SK-MEL-5 (cell line): ENCODE results near the gene WDFY2. TPM values are rescaled to one million over a fixed set of nuclear protein-coding genes. Genes with fewer than 3 reads are reported as not detected.

ENCODE experiments used
- DNase-seq: peaks from one replicate; pipeline ENCODE4 v3.0.0-alpha.2; 2016; ENCODE audit warnings: low read depth, low spot score
- in situ Hi-C: cut with HindIII; loops from 2 replicates; pipeline ENCODE4 v1.10.0; 2016; ENCODE audit warnings: low sequenced_read_pairs, high pct_unique_total_duplicates, low pct_unique_long_range_greater_than_20kb
- small RNA-seq, 2 experiments: library from RNA; depleted of rRNA; stranded (forward); fragments of <200 nt; gene quantifications; one replicate each; pipeline ENCODE3, GENCODE V24; 2014
- total RNA-seq: library from RNA; depleted of rRNA; stranded (reverse); fragments of >200 nt; shearing (Covaris generic); gene quantifications from 2 replicates; pipeline ENCODE4 v1.2.3, GENCODE V29; 2014; rRNA removed

The WDFY2 gene
- total RNA-seq, 1 experiment from 2014 or later, result 1.9 TPM

DNA sequence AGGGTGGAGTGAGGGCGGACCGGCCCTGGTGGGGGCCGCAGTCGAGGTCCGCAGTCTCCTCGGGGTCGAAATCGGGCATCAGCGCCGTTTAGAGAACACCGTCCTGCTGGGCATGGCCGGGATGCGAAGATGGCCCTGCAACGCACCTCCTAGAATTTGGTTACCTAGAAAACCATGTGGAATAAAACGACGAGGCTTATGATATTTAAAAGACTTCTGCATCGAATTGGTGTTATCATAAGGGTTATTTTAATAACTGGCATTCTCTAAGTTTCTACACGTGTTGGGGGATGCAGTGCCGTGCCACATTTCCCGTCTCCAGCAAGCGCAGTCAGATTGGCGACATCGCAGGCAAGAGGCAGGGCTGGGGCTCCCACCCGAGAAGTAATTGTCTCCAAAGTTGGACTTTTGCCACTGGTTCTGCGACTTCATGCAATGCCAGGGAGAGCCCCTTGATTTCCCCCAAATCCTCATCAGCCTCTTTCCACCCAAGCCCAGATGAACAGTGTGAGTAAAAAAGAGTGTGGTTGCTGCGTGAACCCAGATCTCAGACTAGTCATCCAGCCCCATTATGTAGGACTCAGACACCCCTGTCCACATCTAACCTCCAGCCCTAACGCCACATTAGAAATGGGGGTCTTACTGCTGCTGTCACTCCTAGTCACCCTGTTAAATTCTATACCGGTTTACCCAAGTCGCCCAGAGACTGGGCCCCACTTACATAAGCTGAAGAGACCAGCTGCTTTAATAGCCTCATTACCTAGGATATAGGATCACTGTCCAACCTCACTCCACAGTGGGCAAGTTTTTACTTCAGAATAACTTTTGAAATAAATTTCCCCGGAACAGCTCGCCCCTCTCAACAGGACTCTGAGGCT is 220.3 kb downstream of the WDFY2 start:
- no peak for DNase-seq
- in situ Hi-C loops, result no loop called here

DNA sequence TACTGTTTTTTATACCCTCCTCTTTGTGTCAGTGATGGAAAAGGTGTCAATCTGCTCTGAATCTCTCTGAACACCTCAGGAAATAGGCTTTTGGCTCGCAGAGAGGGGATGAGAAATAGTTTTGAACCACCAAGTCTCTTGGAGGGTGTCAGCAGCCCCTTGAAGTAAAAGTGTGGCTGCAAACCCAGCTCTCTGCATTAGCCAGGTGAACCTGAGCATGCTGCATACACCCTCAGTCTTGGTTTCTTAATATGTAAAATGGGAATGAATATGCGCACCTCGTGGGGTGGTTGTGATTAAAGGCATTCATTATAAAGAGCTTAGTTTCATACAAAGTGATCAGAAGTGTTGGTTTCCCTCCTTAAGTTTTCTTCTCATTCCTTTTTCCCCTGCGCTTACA is 221.1 kb downstream of the WDFY2 start:
- in situ Hi-C loops, result no loop called here
- no peak for DNase-seq

DNA sequence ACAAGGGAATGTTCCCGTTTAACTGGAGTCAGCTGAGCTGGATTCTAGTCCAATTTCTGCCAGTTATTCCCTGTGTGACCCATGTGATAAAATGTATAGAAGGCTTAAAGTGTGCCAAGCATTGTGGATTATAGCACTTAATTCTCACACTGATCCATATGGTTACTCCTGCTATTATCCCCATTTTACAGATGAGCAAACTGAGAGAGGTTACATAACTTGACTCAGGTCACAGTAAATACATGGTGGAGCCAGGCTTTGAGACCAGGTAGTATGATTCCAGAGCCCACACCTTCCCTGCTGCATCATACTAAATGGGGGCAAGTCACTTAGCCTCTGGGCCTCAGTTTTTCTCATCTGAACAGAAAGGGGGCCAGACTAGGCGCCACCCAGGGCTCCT is 221.7 kb downstream of the WDFY2 start:
- DNase-seq, result no peak
- in situ Hi-C loops, result no loop called here

DNA sequence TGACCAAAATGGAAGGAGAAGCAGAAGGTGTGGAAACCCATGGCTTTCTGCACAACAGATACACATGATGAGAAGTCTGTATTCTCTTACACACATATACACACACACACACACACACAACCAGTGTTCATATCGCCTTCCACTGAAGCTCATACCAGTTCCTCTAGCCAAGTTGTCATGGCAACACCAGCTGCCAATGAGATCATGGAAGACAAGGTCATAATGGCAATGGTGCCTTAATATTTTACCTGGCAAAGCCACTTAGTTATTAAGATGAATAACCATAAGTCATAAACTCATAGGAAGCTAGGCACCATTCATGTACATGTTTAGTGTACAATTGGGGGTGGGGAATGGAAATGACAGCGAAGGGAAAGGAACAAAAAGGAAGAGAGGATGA is 222.3 kb downstream of the WDFY2 start:
- peak; percentile 44 for DNase-seq
- in situ Hi-C loops, result no loop called here

DNA sequence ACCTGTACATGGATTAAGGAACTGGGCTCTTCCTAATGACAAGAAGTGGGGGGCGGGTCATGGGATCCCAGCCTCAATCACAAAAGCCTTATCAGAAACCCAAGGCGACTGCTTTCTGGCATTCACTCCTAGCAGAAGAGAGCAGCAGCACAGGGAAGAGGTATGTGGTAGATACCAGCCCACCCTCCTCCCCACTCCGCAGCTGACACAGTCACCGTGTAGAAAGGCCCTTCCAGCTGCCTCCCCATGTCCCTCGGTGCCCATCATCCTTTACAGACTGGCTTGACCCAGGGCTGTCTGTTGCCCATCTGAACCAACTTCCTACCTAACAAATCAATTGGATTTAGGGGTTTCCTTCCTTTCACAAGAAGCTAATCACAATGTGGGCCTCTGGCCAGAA is 222.8 kb downstream of the WDFY2 start:
- no peak for DNase-seq
- in situ Hi-C loops, result no loop called here

DNA sequence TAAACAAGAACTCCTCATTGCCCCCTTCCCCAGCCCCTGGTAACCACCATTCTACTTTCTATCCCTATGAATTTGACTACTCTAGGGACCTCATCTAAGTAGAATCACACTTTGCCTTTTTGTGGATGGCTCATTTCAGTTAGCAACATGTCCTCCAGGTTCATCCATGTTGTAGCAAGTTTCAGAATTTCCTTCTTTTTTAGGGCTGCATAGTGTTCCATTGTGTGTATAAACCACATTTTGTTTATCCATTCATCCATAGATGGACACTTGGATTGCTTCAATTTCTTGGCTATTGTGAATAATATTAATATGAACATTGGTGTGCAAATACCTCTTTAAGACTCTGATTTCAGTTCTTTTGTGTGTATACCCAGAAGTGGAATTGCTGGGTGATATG is 224.5 kb downstream of the WDFY2 start:
- in situ Hi-C loops, result no loop called here
- no peak for DNase-seq

DNA sequence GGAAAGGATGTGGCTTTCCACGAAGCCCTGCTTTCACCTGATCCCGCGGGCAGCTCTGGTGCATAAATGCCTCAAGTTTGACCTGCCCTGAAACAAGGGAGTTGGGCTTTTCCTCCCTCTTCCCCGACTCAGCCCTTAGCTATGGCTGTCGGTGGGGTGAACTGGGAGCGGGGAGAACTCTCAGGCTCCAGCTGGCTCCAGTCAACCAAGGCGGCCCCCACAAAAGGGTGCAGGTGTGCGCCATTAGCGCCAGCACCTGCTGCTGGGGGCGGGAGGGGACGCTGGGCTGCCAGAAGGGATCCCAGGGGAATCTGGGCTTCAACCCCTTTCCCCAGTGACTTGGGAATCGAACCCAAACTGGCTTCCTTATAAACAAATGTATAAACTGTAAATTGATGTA is 226.8 kb downstream of the WDFY2 start:
- in situ Hi-C loops, result no loop called here

DNA sequence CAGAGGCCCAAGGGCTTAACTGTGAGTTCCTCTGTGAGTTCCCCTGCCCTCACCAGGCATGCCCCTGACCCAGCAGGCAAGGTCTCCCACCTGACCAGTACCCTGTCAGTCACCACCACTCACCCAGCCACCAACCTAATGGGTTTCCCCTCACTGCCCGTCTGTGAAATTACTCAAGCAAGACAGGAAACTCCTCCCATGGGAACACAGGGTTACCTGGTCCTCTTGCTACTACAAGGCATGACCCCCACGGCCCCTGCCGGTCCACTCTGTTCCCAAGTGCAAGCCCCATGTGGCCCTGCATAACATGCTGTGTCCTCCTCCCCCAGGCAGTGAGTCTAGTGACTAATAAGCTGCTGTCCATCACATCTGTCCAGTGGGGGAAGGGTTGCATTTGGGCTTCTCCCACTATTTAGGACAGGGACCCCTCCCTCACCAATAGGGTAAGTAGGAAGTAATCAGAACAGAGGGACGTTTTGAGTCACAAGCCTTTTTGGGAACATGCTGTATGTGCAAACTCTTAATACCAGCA is 227.7 kb downstream of the WDFY2 start:
- in situ Hi-C loops, result no loop called here
- no peak for DNase-seq

More for the DNA sequence above, 226.8 kb downstream of the WDFY2 start:
- no peak for DNase-seq

DNA sequence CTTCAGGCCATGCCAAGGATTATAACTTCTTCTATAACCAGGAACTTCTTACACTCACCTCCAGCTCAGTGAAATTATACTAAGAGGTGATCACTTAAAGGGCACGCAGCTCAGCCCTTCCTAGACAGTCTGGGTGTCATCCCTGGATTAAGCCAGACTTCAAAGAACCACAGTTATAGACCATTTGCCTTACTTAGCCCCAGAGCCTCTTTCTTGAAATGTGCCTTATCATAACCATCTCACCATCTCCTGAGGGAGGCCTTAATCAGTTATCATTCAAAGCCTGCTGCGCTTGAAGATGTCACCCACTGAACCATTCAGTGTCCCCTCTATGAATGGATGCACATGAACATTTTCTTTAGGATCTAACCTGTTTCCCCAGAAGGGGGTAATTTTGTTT is 229.8 kb downstream of the WDFY2 start:
- DNase-seq, result no peak
- in situ Hi-C loops, result no loop called here

DNA sequence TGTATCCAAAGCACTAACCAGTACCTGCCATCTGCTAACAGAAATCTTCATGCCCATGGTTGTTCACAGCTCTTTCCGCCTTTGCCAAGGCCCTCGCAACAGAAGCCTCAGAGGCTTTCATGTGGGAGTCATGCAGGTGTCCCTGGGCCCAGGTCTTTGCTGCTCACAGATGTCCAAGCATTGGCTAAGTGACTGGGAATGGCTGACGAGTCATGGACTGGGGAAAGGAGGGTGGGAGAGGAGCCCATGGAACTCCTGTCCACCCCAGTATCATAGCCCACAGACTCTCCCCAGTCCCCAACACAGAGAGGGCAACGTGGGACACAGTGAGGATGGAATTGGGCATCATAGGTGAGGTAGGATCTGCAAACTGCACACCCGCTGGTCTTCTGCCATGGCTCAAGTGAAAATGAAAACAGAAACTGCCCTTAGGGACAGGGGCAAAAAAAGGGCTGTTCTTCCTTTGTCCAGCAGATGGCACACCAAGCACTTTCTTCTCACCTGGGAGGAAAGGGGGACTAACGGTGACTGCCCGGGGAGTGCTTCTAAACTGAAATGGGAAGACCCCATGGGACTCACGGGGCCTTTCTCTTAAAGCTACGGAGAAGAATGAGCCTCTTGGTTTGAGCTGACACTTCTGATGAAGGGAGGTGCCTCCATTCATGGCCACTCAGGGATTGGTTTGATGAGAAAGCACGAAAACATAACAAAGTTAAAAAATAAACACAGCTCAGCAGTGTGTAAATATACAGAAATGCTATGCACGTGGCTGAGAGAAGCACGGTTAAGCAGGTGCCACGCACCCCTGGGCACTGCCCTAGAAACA is 230.8 kb downstream of the WDFY2 start:
- in situ Hi-C loops, result no loop called here
- peak; percentile 88 for DNase-seq

DNA sequence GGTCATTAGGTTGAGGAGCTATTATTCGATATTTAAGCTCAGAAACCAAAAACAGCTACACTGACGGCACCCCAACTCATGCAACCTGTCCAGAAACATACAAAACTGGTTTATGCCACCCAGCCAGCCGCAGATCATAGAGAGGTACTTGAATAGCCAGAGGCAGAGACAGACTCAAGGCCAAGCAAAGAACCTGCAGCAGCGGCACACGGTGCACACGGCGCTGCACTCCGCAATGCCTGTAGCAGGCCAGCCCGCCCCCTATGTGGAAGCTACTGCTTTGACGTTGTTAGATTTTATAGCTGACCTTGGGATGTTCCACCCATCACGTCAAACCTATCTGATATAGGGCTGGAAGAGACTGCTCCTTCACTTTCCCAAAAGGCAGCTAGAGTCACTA is 231.6 kb downstream of the WDFY2 start:
- in situ Hi-C loops, result no loop called here
- no peak for DNase-seq

DNA sequence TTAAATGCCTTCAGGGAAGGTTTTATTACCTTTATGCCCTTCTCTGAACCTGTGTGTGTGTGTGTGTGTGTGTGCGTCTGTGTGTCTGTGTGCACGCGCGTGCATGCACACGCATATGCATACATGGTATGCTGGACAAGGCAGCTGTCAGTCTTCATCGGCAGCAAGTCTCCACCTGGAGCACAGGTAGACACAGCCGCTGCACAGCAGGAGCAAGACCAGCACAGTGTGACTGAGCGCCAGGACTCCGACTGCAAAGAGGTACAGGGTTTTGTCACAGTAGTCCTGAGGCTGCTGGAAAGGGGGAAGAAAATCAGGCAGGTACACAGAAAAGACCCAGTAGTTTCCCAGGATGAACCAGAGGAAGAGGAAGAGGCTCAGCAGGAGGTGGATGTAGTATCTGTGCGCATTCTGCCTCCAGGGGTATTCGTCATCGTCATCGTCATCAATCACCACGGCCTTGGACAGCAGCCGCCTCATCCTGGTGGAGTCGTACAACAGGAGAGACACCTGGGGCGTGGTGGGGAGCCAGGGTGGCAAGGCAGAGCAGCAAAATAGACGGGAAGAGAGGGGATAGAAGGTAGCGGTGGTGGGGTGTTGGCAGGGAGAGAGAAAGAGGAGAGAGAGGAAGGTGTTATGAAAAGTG is 232.5 kb downstream of the WDFY2 start:
- in situ Hi-C loops, result no loop called here
- no peak for DNase-seq

Small RNA genes within 50 kb of the gene (small RNA-seq; reads per million reads assigned to genes)
- gene MIR4703 (0 reads per million in 2 experiments), gene RN7SL413P (0 to 0.14 reads per million in 2 experiments), gene RNU6-65P (0 reads per million in 2 experiments), gene RNY1P6 (0 reads per million in 2 experiments)

Other genes with a start within 250 kb of the WDFY2 start
- gene SERPINE3, start 244.8 kb upstream of the WDFY2 start, total RNA-seq, result not detected in 2 replicates
- gene INTS6, start 131.4 kb upstream of the WDFY2 start, total RNA-seq, result 41.8 and 43.6 TPM in 2 replicates
- 3.9 and 5.8 TPM in 2 replicates for gene DHRS12, start 219.7 kb downstream of the WDFY2 start, total RNA-seq